Urinary bladder (tissue), 4 donors: ENCODE measurements around the gene U2AF1. TPM values are rescaled to one million over a fixed set of nuclear protein-coding genes. Genes with fewer than 3 reads are reported as not detected.
"Not testable (repeated sequence)": the region's sequence is repeated elsewhere in the genome, so short reads cannot be mapped to it uniquely, and the experiment has no call there.

Experiments used
- DNase-seq: peaks from one replicate; pipeline ENCODE4 v3.0.0-alpha.2; 2015; ENCODE audit errors: extremely low spot score
- H3K27ac ChIP-seq: one replicate; pipeline ENCODE4 v1.5.1; 2013; ENCODE audit warnings: low read depth, mild to moderate bottlenecking, moderate library complexity
- H3K36me3 ChIP-seq: one replicate; pipeline ENCODE4 v1.6.1; 2013; ENCODE audit warnings: mild to moderate bottlenecking, moderate library complexity; ENCODE audit not compliant: insufficient read depth
- H3K4me1 ChIP-seq: one replicate; pipeline ENCODE4 v1.6.1; 2013; ENCODE audit warnings: mild to moderate bottlenecking, moderate library complexity; ENCODE audit not compliant: insufficient read depth
- H3K4me3 ChIP-seq: one replicate; pipeline ENCODE4 v1.5.1; 2013; ENCODE audit warnings: low read depth, low read length
- WGBS: extraction: QIAGEN DNeasy Blood & Tissue Kit; methylation state at CpG from one replicate; pipeline ENCODE4 v1.1.7; 2013; 5-methylcytosine and 5-hydroxymethylcytosine counted together
- polyA plus RNA-seq: library from polyadenylated mRNA; stranded (reverse); fragments of 200-250 nt; gene quantifications from one replicate; pipeline ENCODE4 v1.2.3, GENCODE V29; 2013
- total RNA-seq: library from RNA; depleted of rRNA; stranded (reverse); fragments of >200 nt; gene quantifications from one replicate; pipeline ENCODE4 v1.2.3, GENCODE V29; 2014
- donor health status: healthy with polysubstance abuse.
- donor health status: healthy.

U2AF1 gene
- total and polyA plus RNA-seq, 2 donors = 46.9 to 48.2 TPM

DNA sequence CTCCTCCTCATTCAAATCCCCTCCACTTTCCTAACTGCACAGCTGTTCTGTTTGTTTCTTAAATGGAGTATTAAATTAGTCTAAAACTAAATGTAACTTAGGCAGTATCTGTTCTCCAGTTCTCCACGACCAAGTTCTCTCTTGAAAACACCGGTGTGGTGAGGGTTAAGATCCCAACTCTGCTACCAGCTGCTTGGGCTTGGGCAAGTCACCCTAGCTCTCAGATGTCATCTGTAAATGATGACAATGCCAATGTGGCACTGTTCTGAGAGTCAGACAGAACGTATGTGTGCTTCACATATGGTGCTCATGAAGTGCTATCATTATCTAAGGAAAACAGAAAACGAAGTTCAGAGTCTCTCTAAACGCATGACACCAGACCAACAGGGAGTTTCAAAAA is 2.7 kb downstream of the U2AF1 start:
- not testable (repeated sequence) for DNase-seq, H3K4me3 ChIP-seq, H3K36me3 ChIP-seq, H3K4me1 ChIP-seq, H3K27ac ChIP-seq
- 68% methylated on average over 2 of the region's 5 CpGs for WGBS

DNA sequence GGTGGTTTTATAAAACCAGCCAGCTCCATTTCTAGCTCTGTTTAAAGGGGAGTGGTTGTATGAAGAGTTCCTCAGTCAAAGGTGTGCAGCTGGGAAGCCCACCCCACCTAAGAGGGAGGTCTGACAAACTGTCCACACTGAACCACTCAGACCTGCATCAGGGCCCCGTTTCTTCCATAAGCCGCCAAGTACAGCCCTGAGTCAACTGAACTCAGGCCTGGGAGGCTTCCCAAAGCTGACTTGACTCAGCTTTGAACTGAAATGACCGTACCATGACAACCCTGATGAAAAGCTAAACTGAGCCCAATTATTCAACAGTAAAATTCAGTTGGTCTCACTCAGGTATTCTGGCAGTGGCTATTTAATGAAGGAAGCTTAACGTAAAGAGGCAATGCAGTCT is 5.1 kb downstream of the U2AF1 start:
- no CpG with 5 or more reads among the region's 4 CpGs for WGBS
- not testable (repeated sequence) for H3K4me3 ChIP-seq, H3K4me1 ChIP-seq, H3K27ac ChIP-seq, DNase-seq, H3K36me3 ChIP-seq

DNA sequence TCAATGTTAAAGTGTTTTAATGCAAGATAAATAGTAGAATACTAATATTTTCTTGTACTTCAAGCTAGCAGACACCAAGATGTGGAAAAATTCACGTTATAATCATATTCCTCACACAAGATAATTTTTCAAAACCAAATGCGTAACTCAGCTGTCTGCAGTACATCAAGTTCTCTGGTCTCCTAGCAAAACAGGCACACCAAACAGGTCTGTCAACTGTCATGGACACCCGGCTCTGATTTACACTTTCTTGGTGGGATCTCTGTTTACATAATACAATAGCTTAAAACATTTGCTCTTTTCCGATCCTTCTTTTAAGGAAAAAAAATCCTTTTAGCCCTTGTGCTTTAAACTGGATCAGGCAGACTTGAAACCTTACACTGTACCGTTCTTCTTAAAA is 5.7 kb downstream of the U2AF1 start:
- not testable (repeated sequence) for DNase-seq, H3K4me1 ChIP-seq, H3K36me3 ChIP-seq, H3K27ac ChIP-seq, H3K4me3 ChIP-seq
- WGBS = no CpG with 5 or more reads among the region's 5 CpGs

DNA sequence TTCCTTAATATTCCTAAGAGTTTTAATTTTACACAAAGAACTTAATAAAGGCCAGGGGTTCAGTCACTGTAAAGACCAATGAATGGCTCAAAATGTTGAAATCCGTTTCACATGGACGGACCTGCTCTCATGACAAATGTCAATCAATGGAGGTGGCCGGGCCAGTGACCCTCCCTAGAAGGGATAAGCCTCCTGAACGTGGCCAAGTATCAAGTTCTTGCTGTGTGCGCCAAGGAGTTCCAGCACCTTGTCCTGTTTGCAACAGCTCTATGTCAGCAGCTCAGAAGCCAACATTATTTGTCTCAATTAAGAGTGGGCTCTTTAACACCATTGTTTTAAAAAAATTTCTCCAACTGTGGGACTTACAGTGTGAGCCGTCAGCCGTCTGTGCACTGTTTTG is 6.4 kb downstream of the U2AF1 start:
- not testable (repeated sequence) for H3K36me3 ChIP-seq, DNase-seq, H3K4me3 ChIP-seq, H3K27ac ChIP-seq, H3K4me1 ChIP-seq
- no CpG with 5 or more reads among the region's 7 CpGs for WGBS

DNA sequence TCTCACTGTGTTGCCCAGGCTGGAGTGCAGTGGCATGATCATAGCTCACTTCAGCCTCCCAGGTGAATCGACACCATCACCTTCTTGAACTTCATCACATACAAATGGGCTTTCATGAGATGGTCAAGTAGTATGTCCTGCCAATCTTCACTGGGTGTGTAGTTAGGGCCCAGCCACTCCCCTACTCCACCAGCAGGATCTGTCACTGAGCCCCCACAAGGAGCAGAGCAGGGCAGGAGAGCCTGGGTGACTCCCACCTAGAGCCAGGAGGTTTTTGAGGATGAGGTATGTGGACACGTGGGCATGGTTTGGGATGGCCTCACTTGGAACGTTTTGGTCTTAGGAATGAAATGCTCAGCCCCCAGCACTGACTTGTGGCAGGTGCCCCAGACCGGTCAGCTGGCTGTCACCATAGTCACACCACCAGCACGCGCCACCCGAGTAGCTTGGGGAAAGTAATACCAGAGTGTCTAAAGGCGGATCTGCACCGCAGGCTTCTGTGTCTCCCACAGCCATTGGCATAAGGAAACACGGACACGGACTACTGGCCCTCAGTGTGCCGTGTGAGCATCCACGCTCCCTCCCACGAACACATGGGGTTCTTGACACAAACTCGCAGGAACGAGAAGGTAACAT is 15.3 kb downstream of the U2AF1 start:
- DNase-seq, H3K4me3 ChIP-seq, H3K27ac ChIP-seq, H3K36me3 ChIP-seq, H3K4me1 ChIP-seq: not testable (repeated sequence)
- WGBS = no CpG with 5 or more reads among the region's 16 CpGs

DNA sequence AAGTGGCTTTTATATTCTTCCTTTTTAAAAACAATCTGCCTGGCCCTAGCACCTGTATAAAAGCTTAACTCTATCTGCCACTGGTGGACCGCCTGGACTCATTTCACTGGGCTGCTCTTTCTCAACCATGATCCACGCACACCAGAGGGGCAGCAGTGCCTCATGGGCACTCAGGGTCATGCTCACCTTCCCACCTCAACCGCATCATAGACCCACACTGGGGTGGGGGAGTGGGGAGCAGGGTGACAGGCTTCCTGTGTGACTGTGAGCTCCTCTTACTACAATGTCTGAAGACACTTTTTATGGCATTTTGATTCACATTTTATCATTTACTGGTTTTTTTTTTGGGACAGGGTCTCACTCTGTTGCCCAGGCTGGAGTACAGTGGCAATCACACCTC is 16.4 kb downstream of the U2AF1 start:
- H3K4me3 ChIP-seq, H3K4me1 ChIP-seq, H3K27ac ChIP-seq, DNase-seq, H3K36me3 ChIP-seq: not testable (repeated sequence)
- no CpG with 5 or more reads among the region's 3 CpGs for WGBS

DNA sequence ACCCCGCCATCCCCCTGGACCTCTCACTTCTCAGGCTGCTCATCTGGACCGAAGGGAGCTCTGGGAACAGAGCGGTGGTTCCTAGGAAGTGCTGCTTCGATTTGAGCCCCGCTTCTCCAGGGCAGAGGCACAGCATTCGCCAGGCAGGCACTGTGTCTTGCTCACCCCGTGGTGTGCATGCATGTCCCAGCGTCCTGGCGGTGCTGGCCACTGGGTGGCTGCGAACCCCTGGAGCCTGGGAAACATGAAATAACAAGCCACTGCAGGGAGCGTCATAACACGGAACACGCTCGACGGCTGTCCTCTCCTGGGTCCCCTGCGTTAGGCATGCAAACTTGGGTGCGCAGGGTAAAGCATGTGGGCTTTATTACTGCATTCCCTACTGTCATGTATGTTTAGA is 17.9 kb downstream of the U2AF1 start:
- not testable (repeated sequence) for H3K27ac ChIP-seq, DNase-seq, H3K36me3 ChIP-seq, H3K4me3 ChIP-seq, H3K4me1 ChIP-seq
- WGBS = no CpG with 5 or more reads among the region's 17 CpGs

DNA sequence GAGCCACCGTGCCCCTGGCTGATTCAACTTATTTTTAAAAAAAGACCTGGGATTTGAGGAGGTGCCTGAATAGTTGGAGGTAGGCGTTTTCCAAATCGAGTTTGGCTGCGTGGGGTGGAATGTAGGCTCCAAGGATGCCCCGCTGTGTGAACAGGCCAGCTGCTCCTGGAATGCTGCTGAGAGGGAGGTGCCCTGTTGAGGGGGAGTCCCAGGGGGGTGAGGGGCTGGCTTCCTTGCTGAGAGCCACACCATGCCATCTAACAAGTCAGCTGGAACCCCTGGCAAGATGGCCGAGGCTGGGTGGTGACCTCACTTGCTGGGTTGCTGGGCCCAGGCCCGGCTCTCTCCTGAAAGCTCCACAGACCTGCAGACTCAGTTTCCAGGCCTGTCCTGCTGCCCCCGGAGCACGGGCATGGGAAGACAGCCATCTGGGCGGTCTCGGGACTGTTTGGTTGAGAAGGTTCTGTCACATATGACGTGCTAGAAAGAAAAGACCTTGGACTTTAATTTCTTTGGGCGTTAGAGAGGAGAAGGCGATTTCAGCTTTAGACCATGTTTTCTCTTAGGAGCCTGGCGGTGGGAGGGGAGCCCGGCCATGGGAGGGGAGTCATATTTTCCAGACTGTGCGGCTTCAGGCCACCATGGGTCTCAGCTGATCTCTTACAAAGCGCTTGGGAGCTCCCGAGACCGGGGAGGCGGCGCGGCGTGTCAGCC is 24.6 kb downstream of the U2AF1 start:
- WGBS = no CpG with 5 or more reads among the region's 24 CpGs
- H3K36me3 ChIP-seq, H3K4me1 ChIP-seq, H3K27ac ChIP-seq, H3K4me3 ChIP-seq, DNase-seq: not testable (repeated sequence)

DNA sequence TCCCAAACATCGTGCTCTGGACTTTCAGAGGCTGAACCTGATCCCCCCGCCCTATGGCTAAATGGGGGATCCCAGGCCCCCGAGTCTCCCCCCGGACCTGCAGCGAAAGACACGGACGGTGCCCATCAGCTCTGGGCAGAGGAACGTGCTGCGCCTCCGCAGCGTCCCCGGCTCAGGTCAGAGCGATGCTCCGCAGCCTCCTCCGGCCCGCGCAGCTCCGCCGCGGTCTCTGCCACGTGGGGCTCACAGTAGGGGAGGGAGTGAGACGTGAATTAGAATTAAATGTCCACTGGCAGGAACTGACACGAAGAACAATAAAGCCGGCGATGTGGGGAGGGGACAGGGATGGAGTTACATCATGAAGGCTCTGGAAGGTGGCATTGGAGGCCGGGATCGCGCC is 30.7 kb downstream of the U2AF1 start:
- not testable (repeated sequence) for DNase-seq, H3K4me3 ChIP-seq, H3K27ac ChIP-seq, H3K4me1 ChIP-seq, H3K36me3 ChIP-seq
- WGBS = 4% methylated on average over 11 of the region's 28 CpGs

DNA sequence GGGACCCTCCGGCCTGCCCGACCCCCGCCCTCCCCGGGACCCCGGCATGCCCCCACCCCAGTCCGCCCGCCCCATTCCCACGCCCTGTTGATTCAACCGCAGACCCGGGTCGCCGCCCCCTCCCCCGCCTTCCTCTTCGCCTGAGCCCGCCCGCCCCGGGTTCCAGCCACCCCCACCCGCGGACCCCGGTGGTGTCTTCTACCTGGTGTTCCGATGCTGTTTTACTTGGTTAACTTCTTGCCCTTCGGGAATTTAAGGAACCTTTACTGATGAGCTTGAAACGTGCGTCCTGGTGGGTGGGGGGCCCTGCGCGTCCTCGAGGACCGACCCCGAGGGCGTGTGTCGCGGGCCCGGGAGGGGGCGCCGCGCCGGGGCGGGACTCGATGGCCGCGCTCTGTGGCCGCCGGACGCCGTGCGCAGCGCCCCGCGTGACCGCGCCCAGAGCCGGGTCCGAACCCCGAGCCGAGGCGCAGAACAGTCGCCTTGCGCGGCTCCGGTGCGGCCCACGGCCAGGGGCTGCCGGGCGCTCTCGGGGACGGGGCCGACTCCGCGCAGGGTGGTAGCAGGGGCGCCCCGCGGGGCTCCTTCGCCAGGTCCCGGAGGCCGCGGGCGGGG is 31.2 kb downstream of the U2AF1 start:
- DNase-seq, H3K36me3 ChIP-seq, H3K4me3 ChIP-seq, H3K4me1 ChIP-seq, H3K27ac ChIP-seq: not testable (repeated sequence)
- WGBS = no CpG with 5 or more reads among the region's 77 CpGs

DNA sequence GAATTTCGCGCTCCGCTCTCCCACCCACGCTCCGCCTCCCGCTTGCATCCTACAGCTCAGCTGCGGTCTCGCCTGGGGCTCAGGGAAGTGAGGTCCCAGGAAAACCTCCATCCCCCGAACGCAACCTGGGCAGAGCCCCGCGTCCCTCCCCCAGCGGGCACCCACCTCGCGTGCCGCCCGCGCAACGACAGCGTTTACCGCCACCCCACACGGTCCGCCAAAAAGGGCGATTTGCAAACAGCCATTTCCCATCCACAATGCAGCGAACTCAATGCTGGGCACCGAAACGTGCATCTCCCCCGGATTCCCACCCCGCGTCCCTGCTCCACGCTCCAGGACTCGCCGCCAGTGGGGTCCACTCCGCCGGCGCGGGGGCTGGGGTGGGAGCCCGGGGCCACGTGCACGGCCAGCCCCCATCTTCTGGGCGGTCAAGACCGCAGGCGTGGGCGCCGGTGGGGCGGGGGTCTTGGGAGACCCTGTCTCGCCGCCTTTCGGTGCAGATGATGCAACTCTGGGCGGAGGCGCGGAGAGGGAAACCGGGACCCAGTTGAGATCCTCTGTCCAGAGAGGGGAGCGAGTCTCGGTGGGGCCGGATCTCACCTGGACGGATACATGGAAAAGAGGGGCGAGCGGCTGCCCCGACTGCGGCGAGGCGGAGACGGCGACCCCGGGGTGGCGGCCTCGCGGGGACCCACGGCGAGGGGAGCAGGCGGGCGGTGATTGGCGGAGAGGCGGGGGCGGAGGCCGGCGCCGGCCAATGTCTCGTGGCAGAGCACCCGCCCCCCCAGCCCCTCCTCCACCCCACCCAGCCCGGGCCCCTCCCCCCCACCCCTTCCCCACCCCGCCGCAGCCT is 32.0 kb downstream of the U2AF1 start, which contains the start of gene CBS:
CBS (minus strand) TSS at position 666 of the 853 bp plus-strand sequence. CDS start 3,642 bp downstream, outside the sequence.
- not testable (repeated sequence) for H3K27ac ChIP-seq, DNase-seq, H3K4me3 ChIP-seq, H3K4me1 ChIP-seq, H3K36me3 ChIP-seq
- no CpG with 5 or more reads among the region's 84 CpGs for whole genome bisulfite sequencing

DNA sequence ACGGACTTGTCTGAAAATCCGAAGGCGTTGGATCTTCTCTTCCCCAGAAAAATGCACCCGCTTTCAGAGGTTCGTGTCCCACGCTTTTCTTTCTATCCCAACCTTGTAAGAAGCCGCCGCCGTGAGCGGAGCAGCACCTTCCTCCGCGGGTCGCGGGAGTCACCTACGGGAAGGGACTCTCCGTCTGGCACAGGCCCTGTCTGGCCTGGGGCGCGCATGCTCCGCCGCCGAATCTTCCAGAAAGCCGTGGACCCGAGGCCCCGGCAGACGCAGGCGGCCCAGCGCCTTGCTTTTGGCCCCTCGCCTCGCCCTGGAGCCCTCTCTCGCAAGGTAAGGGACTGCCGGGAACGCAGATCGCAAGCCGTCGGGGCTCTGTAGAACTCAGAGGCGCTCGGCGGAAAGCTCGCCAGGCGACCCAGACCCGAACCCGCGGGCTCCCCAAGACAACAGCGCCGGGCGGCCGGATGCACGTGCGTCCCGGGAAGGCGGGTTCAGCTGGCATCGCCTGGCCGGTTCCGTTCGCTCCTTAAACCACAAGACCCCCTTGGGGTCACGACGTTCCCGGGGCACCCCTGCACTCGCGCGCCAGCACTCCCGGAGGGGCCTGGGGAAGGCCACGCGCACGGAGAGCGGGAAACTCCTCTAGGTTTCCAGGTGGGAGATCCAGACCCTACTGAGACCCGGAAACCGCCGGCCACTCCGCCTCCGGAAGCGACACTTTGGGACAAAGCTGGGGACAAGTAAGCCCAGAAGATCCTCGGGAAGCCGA is 32.8 kb downstream of the U2AF1 start:
- H3K36me3 ChIP-seq, H3K4me1 ChIP-seq, DNase-seq, H3K4me3 ChIP-seq, H3K27ac ChIP-seq: not testable (repeated sequence)
- WGBS = no CpG with 5 or more reads among the region's 74 CpGs

DNA sequence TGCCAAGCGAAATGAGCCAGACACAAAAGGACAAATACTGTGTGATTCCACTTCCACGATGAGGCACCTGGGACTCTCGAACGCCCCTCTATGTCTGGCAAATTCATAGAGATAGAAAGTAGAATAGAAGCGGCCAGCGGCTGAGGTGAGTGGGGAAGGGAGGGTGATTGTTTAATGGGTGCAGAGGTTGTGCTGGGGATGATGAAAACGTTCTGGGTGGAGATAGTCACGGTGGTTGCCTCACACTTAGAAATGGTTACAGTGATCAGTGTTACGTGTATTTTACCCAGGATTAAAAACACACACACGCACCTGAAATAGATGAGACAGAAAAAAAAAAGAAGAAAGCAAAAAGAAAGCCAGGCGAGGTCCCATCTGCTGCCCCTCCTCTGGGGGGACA is 34.6 kb downstream of the U2AF1 start:
- no CpG with 5 or more reads among the region's 11 CpGs for WGBS
- not testable (repeated sequence) for DNase-seq, H3K27ac ChIP-seq, H3K4me3 ChIP-seq, H3K4me1 ChIP-seq, H3K36me3 ChIP-seq
